Kidney capillary endothelial cell (primary cell): ENCODE data around the gene C2CD5.
A peak's percentile ranks its signal among the peaks of the same experiment; 100 is the strongest.
"Not testable (repeated sequence)": the region's sequence is repeated elsewhere in the genome, so short reads cannot be mapped to it uniquely, and the experiment has no call there.

Experiments
- DNase-seq: peaks from one replicate; pipeline ENCODE4 v3.0.0-alpha.2; 2018; ENCODE audit warnings: low spot score

Gene C2CD5

GRCh38 chr12:22544038-22544979, at the start of gene C2CD5:
Gene C2CD5 (minus strand): TSS chr12:22544542. CDS start chr12:22544150, 392 bp downstream.
- peak; percentile 86 for DNase-seq

GRCh38 chr12:22593864-22594263, 49.5 kb upstream of the C2CD5 start:
- DNase-seq: no peak

- no peak for DNase-seq
Measured at GRCh38 chr12:22588817-22589216, 44.5 kb upstream of the C2CD5 start.

- no peak for DNase-seq
Measured at GRCh38 chr12:22578328-22578727, 34.0 kb upstream of the C2CD5 start.

- DNase-seq: no peak
Measured at GRCh38 chr12:22577667-22578066, 33.3 kb upstream of the C2CD5 start.

- DNase-seq: no peak
Measured at GRCh38 chr12:22576473-22576872, 32.1 kb upstream of the C2CD5 start.

GRCh38 chr12:22576065-22576464, 31.7 kb upstream of the C2CD5 start:
- DNase-seq: no peak

- no peak for DNase-seq
Measured at GRCh38 chr12:22574921-22575320, 30.6 kb upstream of the C2CD5 start.

GRCh38 chr12:22573181-22573580, 28.8 kb upstream of the C2CD5 start:
- DNase-seq: no peak

GRCh38 chr12:22569253-22569652, 24.9 kb upstream of the C2CD5 start:
- DNase-seq: no peak

GRCh38 chr12:22562036-22563028, 18.0 kb upstream of the C2CD5 start:
- no peak for DNase-seq

GRCh38 chr12:22554750-22555149, 10.4 kb upstream of the C2CD5 start:
- not testable (repeated sequence) for DNase-seq

GRCh38 chr12:22551624-22552023, 7.3 kb upstream of the C2CD5 start:
- DNase-seq: no peak

GRCh38 chr12:22545255-22545654, 913 bp upstream of the C2CD5 start:
- no peak for DNase-seq

GRCh38 chr12:22543246-22544037, 900 bp downstream of the C2CD5 start:
- DNase-seq: peak; percentile 6

GRCh38 chr12:22541496-22542155, 2.7 kb downstream of the C2CD5 start:
- DNase-seq: no peak

- DNase-seq: no peak
Measured at GRCh38 chr12:22539055-22539454, 5.3 kb downstream of the C2CD5 start.

GRCh38 chr12:22538311-22538710, 6.0 kb downstream of the C2CD5 start:
- no peak for DNase-seq

GRCh38 chr12:22536971-22537544, 7.3 kb downstream of the C2CD5 start:
- no peak for DNase-seq

GRCh38 chr12:22536346-22536945, 7.9 kb downstream of the C2CD5 start:
- no peak for DNase-seq
